ENCODE measurements around the gene KCTD10. TPM values are rescaled to one million over a fixed set of nuclear protein-coding genes. Genes with fewer than 3 reads are reported as not detected.

KCTD10 gene
- total RNA-seq, 1 experiment from 2014 or later = 55.2 TPM

- TF ChIP-seq CTCF (IDR thresholded peaks at IDR 0.05) = no peak
- TF ChIP-seq SIN3A (IDR thresholded peaks at IDR 0.05; ENCODE audit: borderline replicate concordance, insufficient read depth, low read depth, low read length) = no peak
- no peak for TF ChIP-seq REST (IDR thresholded peaks at IDR 0.05; ENCODE audit: insufficient read depth in 1 of 2, low read depth in 2 of 2, low read length in 1 of 2)
- no peak for ATAC-seq
- in situ Hi-C loops (cut with HindIII; ENCODE audit: low pct_unique_long_range_greater_than_20kb, low sequenced_read_pairs) = no loop called here
- H3K4me3 ChIP-seq (ENCODE audit: low read depth in 2 of 2, low read length in 2 of 2) = no peak overlapping the region
- H3K27ac ChIP-seq (ENCODE audit: low read length) = no peak overlapping the region
- ChIA-PET POLR2A (no interaction called here), CTCF (no interaction called here)
- no peak for DNase-seq (ENCODE audit: low read depth, low spot score)
- no peaks in the 10 kb centered on the region for H3K27me3 ChIP-seq (ENCODE audit: control insufficient read depth, insufficient read depth, low read length)
- H3K9me3 ChIP-seq (ENCODE audit: control insufficient read depth, insufficient read depth, low read depth, low read length) = no peaks in the 10 kb centered on the region
- intact Hi-C loops (cut with micrococcal nuclease; ENCODE audit: unreplicated experiment) = no loop called here
- H3K4me1 ChIP-seq (ENCODE audit: control insufficient read depth, insufficient read depth, low read length) = no peaks in the 10 kb centered on the region
- no TSS peak for BruUV-seq (replicated peaks)
- no peaks in the 10 kb centered on the region; the same call in 1 of the 2 replicates for H3K36me3 ChIP-seq (ENCODE audit: control insufficient read depth, insufficient read depth, low read length)
Observed at GRCh38 chr12:109523071-109523470, 46.0 kb upstream of the KCTD10 start.

GRCh38 chr12:109521831-109522230 is 44.7 kb upstream of the KCTD10 start:
- BruUV-seq (replicated peaks) = no TSS peak
- DNase-seq (ENCODE audit: low read depth, low spot score) = no peak
- ATAC-seq = no peak
- CTCF ChIA-PET = interaction anchor here (0.6 kb wide), 1 partner anchor 93 kb away, joined by 10 read pairs; no protein-coding TSS in a partner anchor
- POLR2A ChIA-PET = no interaction called here
- intact Hi-C loops (cut with micrococcal nuclease; ENCODE audit: unreplicated experiment) = no loop called here
- Histone ChIP-seq H3K27me3 (ENCODE audit: control insufficient read depth, insufficient read depth, low read length) (no peaks in the 10 kb centered on the region), H3K36me3 (ENCODE audit: control insufficient read depth, insufficient read depth, low read length) (no peaks in the 10 kb centered on the region; the same call in 1 of the 2 replicates), H3K4me1 (ENCODE audit: control insufficient read depth, insufficient read depth, low read length) (no peaks in the 10 kb centered on the region), H3K9me3 (ENCODE audit: control insufficient read depth, insufficient read depth, low read depth, low read length) (no peaks in the 10 kb centered on the region), H3K27ac (ENCODE audit: low read length) (no peak overlapping the region), H3K4me3 (ENCODE audit: low read depth in 2 of 2, low read length in 2 of 2) (no peak overlapping the region)
- in situ Hi-C loops (cut with HindIII; ENCODE audit: low pct_unique_long_range_greater_than_20kb, low sequenced_read_pairs) = no loop called here
- TF ChIP-seq TCF7L2 (IDR thresholded peaks at IDR 0.05; ENCODE audit: low read depth, low read length) (no peak), POLR2AphosphoS5 (IDR thresholded peaks at IDR 0.05; ENCODE audit: low read depth, low read length) (no peak), REST (IDR thresholded peaks at IDR 0.05; ENCODE audit: insufficient read depth in 1 of 2, low read depth in 2 of 2, low read length in 1 of 2) (no peak), SIN3A (IDR thresholded peaks at IDR 0.05; ENCODE audit: borderline replicate concordance, insufficient read depth, low read depth, low read length) (no peak), CTCF (IDR thresholded peaks at IDR 0.05) (no peak)

All from Panc1 (cell line).